Cardiac septum (tissue), 1 donor: ENCODE data around the gene UPB1. TPM values are rescaled to one million over a fixed set of nuclear protein-coding genes. Genes with fewer than 3 reads are reported as not detected.
"Not testable (repeated sequence)": the region's sequence is repeated elsewhere in the genome, so short reads cannot be mapped to it uniquely, and the experiment has no call there.

Source experiments
- DNase-seq: peaks from one replicate; pipeline ENCODE4 v3.0.0-alpha.2; 2020; ENCODE audit warnings: low spot score
- intact Hi-C: fragments of 100-400 bp; cut with DNase I; formaldehyde crosslinking; loops from one replicate; pipeline ENCODE4 v1.14.0; 2022
- total RNA-seq: library from RNA; stranded (reverse); fragmentation: NEBNext Ultra II Directional; extraction: Animal tissue kit (Norgen Biotek cat#: 25700); gene quantifications from one replicate; pipeline ENCODE4 v1.2.1, GENCODE V29; 2021
- donor health status: DM: no; HTN: no; CAD: no.

The UPB1 gene
- total RNA-seq, 1 donor from 2014 or later, result 0.67 TPM

GRCh38 chr22:24552503-24553286, 57.6 kb downstream of the UPB1 start:
- DNase-seq, intact Hi-C loops: not testable (repeated sequence)

- DNase-seq, result no peak
- intact Hi-C loops, result no loop called here
Measured at GRCh38 chr22:24553597-24554312, 58.6 kb downstream of the UPB1 start.

GRCh38 chr22:24554313-24555164, 59.4 kb downstream of the UPB1 start, which contains the start of gene GUCD1:
GUCD1 (minus strand) TSS chr22:24555138; CDS start chr22:24554991, 147 bp downstream.
- DNase-seq, result no peak
- intact Hi-C loops, result no loop called here

GRCh38 chr22:24555165-24556039, 60.3 kb downstream of the UPB1 start, which contains the start of gene SNRPD3:
SNRPD3 (plus strand) TSS chr22:24555999; CDS start chr22:24557675, 1,676 bp downstream.
- peak; percentile 100 for DNase-seq
- intact Hi-C loops, result no loop called here

- intact Hi-C loops, result no loop called here
- DNase-seq, result no peak
Measured at GRCh38 chr22:24559471-24559870, 64.3 kb downstream of the UPB1 start.

GRCh38 chr22:24563246-24563645, 68.1 kb downstream of the UPB1 start:
- DNase-seq, result no peak
- intact Hi-C loops, result no loop called here

GRCh38 chr22:24564376-24565058, 69.4 kb downstream of the UPB1 start:
- intact Hi-C loops, result no loop called here
- DNase-seq, result peak; percentile 6

GRCh38 chr22:24565077-24565476, 69.9 kb downstream of the UPB1 start:
- no peak for DNase-seq
- intact Hi-C loops, result no loop called here

- intact Hi-C loops, result no loop called here
- no peak for DNase-seq
Measured at GRCh38 chr22:24566899-24567511, 71.9 kb downstream of the UPB1 start.

- no peak for DNase-seq
- intact Hi-C loops, result no loop called here
Measured at GRCh38 chr22:24567668-24568067, 72.5 kb downstream of the UPB1 start.

GRCh38 chr22:24571266-24571665, 76.1 kb downstream of the UPB1 start:
- intact Hi-C loops, result no loop called here
- DNase-seq, result no peak

GRCh38 chr22:24576778-24577177, 81.6 kb downstream of the UPB1 start:
- DNase-seq, result no peak
- intact Hi-C loops, result no loop called here

Other genes starting within 250 kb of the UPB1 start
- gene SPECC1L, start 224.5 kb upstream of the UPB1 start, total RNA-seq, result 52.8 TPM
- gene ADORA2A, start 67.7 kb upstream of the UPB1 start, total RNA-seq, result 5.3 TPM
- gene GUCD1, start 59.8 kb downstream of the UPB1 start, total RNA-seq, result 97.4 TPM
- gene SNRPD3, start 60.7 kb downstream of the UPB1 start, total RNA-seq, result 62.9 TPM
- gene LRRC75B, start 97.7 kb downstream of the UPB1 start, total RNA-seq, result 4.2 TPM
- gene GGT1, start 107.9 kb downstream of the UPB1 start, total RNA-seq, result 2.0 TPM